Cardiac muscle cell (in vitro differentiated cells and primary cell): ENCODE results near the gene RNU5D-1. TPM values are rescaled to one million over a fixed set of nuclear protein-coding genes. Genes with fewer than 3 reads are reported as not detected.
"Not testable (repeated sequence)": the region's sequence is repeated elsewhere in the genome, so short reads cannot be mapped to it uniquely, and the experiment has no call there.

Experiments
- DNase-seq, 2 donors: peaks; one replicate each; pipeline versions ENCODE4 v3.0.0 to v3.0.0-alpha.2; 2010 to 2017; ENCODE audit warnings: low read depth in 1 of 2, low spot score in 1 of 2
- H3K27ac ChIP-seq: fragments of 200-600 bp; sonication (generic); 2 replicates; pipeline ENCODE4 v1.5.1; 2016
- H3K27me3 ChIP-seq: fragments of 200-600 bp; sonication (generic); 2 replicates; pipeline ENCODE4 v1.6.0; 2016; ENCODE audit warnings: control low read depth
- H3K36me3 ChIP-seq: fragments of 200-600 bp; sonication (generic); 2 replicates; pipeline ENCODE4 v1.5.1; 2016; ENCODE audit warnings: control low read depth
- H3K4me1 ChIP-seq: fragments of 200-600 bp; sonication (generic); 2 replicates; pipeline ENCODE4 v1.8.1; 2017; ENCODE audit warnings: low read depth, mild to moderate bottlenecking, mixed run types
- H3K4me3 ChIP-seq: fragments of 200-600 bp; sonication (generic); 2 replicates; pipeline ENCODE4 v1.5.1; 2016; ENCODE audit warnings: mild to moderate bottlenecking
- H3K9me3 ChIP-seq: fragments of 200-600 bp; sonication (generic); 2 replicates; pipeline ENCODE4 v1.5.1; 2017; ENCODE audit warnings: low read depth, mild to moderate bottlenecking, control low read depth
- CTCF ChIP-seq: IDR thresholded peaks from 2 replicates; pipeline ENCODE4 v1.5.1; 2012; ENCODE audit warnings: low read depth, mild to moderate bottlenecking, low read length
- polyA plus RNA-seq: library from polyadenylated mRNA; unstranded; fragments of >200 nt; fragmentation: Nextera tagmentation; extraction: Ambion mirVana; gene quantifications from 2 replicates; pipeline ENCODE4 v1.2.1, GENCODE V29; 2016
- total RNA-seq: library from RNA; depleted of rRNA; stranded (reverse); fragments of >200 nt; gene quantifications from 2 replicates; pipeline ENCODE4 v1.2.3, GENCODE V29; 2016

Gene RNU5D-1
- total and polyA plus RNA-seq, 2 experiments from 2014 or later: not detected

GRCh38 chr1:44701141-44701573 lies 29.8 kb downstream of the RNU5D-1 start:
- Histone ChIP-seq H3K9me3 (no peaks in the 10 kb centered on the region), H3K36me3 (no peaks in the 10 kb centered on the region), H3K27ac (peak overlapping the region; percentile 16), H3K27me3 (no peaks in the 10 kb centered on the region), H3K4me1 (no peaks in the 10 kb centered on the region), H3K4me3 (no peak overlapping the region)
- TF ChIP-seq CTCF: no peak
- no peak for DNase-seq

GRCh38 chr1:44700573-44700972 lies 30.4 kb downstream of the RNU5D-1 start:
- no peak overlapping the region for H3K27ac ChIP-seq
- H3K36me3 ChIP-seq: no peaks in the 10 kb centered on the region
- no peaks in the 10 kb centered on the region for H3K9me3 ChIP-seq
- no peaks in the 10 kb centered on the region for H3K27me3 ChIP-seq
- no peak for TF ChIP-seq CTCF
- no peak for DNase-seq
- no peak overlapping the region for H3K4me3 ChIP-seq
- H3K4me1 ChIP-seq: no peaks in the 10 kb centered on the region

- not testable (repeated sequence) for H3K27me3 ChIP-seq, H3K27ac ChIP-seq, H3K9me3 ChIP-seq, DNase-seq, H3K4me3 ChIP-seq, H3K4me1 ChIP-seq, H3K36me3 ChIP-seq
Observed at GRCh38 chr1:44699375-44699774, 31.6 kb downstream of the RNU5D-1 start.

GRCh38 chr1:44698138-44698537 lies 32.8 kb downstream of the RNU5D-1 start:
- Histone ChIP-seq H3K36me3 (no peaks in the 10 kb centered on the region), H3K4me1 (no peaks in the 10 kb centered on the region), H3K4me3 (no peak overlapping the region), H3K27ac (no peak overlapping the region), H3K9me3 (no peaks in the 10 kb centered on the region), H3K27me3 (no peaks in the 10 kb centered on the region)
- DNase-seq: no peak
- TF ChIP-seq CTCF: no peak

GRCh38 chr1:44696789-44697345 lies 34.1 kb downstream of the RNU5D-1 start:
- Histone ChIP-seq H3K4me3 (no peak overlapping the region), H3K36me3 (no peaks in the 10 kb centered on the region), H3K4me1 (no peaks in the 10 kb centered on the region), H3K9me3 (no peaks in the 10 kb centered on the region), H3K27ac (no peak overlapping the region), H3K27me3 (no peaks in the 10 kb centered on the region)
- no peak for DNase-seq
- TF ChIP-seq CTCF: no peak

GRCh38 chr1:44696101-44696500 lies 34.9 kb downstream of the RNU5D-1 start:
- Histone ChIP-seq H3K4me3 (no peak overlapping the region), H3K9me3 (no peaks in the 10 kb centered on the region), H3K27me3 (no peaks in the 10 kb centered on the region), H3K36me3 (no peaks in the 10 kb centered on the region), H3K27ac (no peak overlapping the region), H3K4me1 (no peaks in the 10 kb centered on the region)
- TF ChIP-seq CTCF: no peak
- DNase-seq: no peak
